Left lung (tissue), 10 donors: ENCODE measurements around the gene GPR107. TPM values are rescaled to one million over a fixed set of nuclear protein-coding genes. Genes with fewer than 3 reads are reported as not detected.
"Not testable (repeated sequence)": the region's sequence is repeated elsewhere in the genome, so short reads cannot be mapped to it uniquely, and the experiment has no call there.

Experiments used
- ATAC-seq: fragments of 200-7000 bp; cut with Tn5 transposase; one replicate; pipeline ENCODE4 v1.9.1; 2020; ENCODE audit warnings: moderate library complexity
- DNase-seq, 4 donors: peaks; one replicate each; pipeline ENCODE4 v3.0.0-alpha.2; 2013 to 2020
- H3K27ac ChIP-seq, 2 donors: fragments of 200-600 bp; sonication (generic) in 1 of 2; one replicate each; pipeline versions ENCODE4 v1.5.0 to v1.8.0; 2020 to 2021
- H3K27me3 ChIP-seq, 2 donors: fragments of 200-600 bp; sonication (generic) in 1 of 2; one replicate each; pipeline versions ENCODE4 v1.5.0 to v1.8.0; 2020 to 2021
- H3K36me3 ChIP-seq, 2 donors: fragments of 200-600 bp; sonication (generic) in 1 of 2; one replicate each; pipeline versions ENCODE4 v1.5.0 to v1.8.0; 2020 to 2021
- H3K4me1 ChIP-seq, 2 donors: fragments of 200-600 bp; one replicate each; pipeline ENCODE4 v1.8.0; 2021
- H3K4me3 ChIP-seq, 2 donors: fragments of 200-600 bp; sonication (generic) in 1 of 2; one replicate each; pipeline versions ENCODE4 v1.5.0 to v1.8.0; 2020 to 2021; ENCODE audit warnings: mild to moderate bottlenecking in 1 of 2
- H3K9me3 ChIP-seq, 2 donors: fragments of 200-600 bp; sonication (generic) in 1 of 2; one replicate each; pipeline versions ENCODE4 v1.5.0 to v1.8.0; 2020 to 2021
- CTCF ChIP-seq, 2 donors: fragments of 200-600 bp; sonication (generic) in 1 of 2; IDR thresholded peaks; one replicate each; pipeline versions ENCODE4 v1.5.0 to v1.8.0; 2021; ENCODE audit warnings: antibody characterized with exemption in 2 of 2
- intact Hi-C, 2 donors: fragments of 100-400 bp; cut with DNase I; formaldehyde crosslinking; loops; one replicate each; pipeline versions ENCODE4 v1.11.2 to v1.14.2; 2022
- polyA plus RNA-seq, 6 donors: library from polyadenylated mRNA; unstranded; fragments of 120-200 nt; gene quantifications; one replicate each; pipeline ENCODE4 v1.2.1, GENCODE V29; 2013; ENCODE audit not compliant: insufficient read length in 6 of 6
- total RNA-seq, 2 donors: library from RNA; stranded (reverse); fragmentation: NEBNext Ultra II Directional; extraction: Animal tissue kit (Norgen Biotek cat#: 25700); gene quantifications; one replicate each; pipeline ENCODE4 v1.2.1, GENCODE V29; 2021
- donor health status: DM: no; HTN: yes; CAD: no.
- donor health status: DM: no; HTN: no; CAD: no.

The GPR107 gene
- total and polyA plus RNA-seq, 8 donors: 43.0 to 52.4 (median 47.6) TPM

DNA sequence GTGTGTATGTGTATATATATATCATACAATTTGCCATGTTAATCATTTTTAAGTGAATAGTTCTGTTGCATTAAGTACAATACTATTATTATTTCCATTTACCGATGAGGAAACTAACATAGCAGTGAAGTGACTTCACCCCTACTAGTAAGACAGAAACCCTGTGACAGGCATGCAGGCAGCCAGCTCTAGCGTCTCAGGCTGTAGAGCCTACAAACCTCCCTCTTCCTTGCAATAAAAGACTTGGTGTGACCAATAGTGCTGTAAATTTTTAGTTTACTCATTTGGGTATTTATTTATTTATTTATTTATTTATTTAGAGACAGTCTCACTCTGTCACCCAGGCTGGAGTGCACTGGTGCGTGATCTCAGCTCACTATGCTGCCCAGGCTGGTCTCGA, 35.4 kb upstream of the GPR107 start:
- peaks cover 0 to 21% of the 10 kb centered on the region in 2 donors for H3K4me1 ChIP-seq
- no peak overlapping the region for H3K4me3 ChIP-seq
- no peak overlapping the region for H3K27ac ChIP-seq
- intact Hi-C loops: no loop called here
- peaks cover 0 to 7% of the 10 kb centered on the region in 2 donors for H3K9me3 ChIP-seq
- ATAC-seq: no peak
- TF ChIP-seq CTCF (IDR thresholded peaks at IDR 0.05): no peak
- no peak for DNase-seq
- H3K36me3 ChIP-seq: peaks cover 0 to 8% of the 10 kb centered on the region in 2 donors
- H3K27me3 ChIP-seq: no peaks in the 10 kb centered on the region

DNA sequence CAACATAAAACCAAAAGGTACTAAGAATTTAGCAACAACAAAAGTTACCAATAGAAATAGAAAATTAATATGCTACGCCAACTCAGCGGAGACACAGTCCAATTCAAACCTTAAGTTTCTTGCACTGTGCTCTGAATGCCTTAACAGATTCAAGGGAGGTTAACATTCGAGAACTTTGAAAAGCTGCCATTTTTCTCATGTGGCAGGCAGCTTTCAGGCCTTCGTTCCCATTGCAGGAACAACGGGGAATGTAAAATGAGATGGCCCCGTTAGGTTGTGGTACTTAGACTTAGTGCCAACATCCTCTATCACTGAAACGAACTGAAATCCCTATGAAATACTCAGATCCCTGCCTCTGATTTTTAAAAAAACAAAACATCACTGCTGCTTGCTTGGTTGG, 33.1 kb upstream of the GPR107 start:
- intact Hi-C loops: no loop called here
- Histone ChIP-seq H3K4me1 (peaks cover 0 to 43% of the 10 kb centered on the region in 2 donors), H3K27me3 (no peaks in the 10 kb centered on the region), H3K36me3 (peaks cover 0 to 8% of the 10 kb centered on the region in 2 donors), H3K9me3 (peaks cover 0 to 7% of the 10 kb centered on the region in 2 donors), H3K4me3 (no peak overlapping the region), H3K27ac (no peak overlapping the region)
- TF ChIP-seq CTCF (IDR thresholded peaks at IDR 0.05): no peak
- DNase-seq (no peak), ATAC-seq (no peak)

GRCh38 chr9:130021123-130021522, 32.6 kb upstream of the GPR107 start:
- Histone ChIP-seq H3K4me3 (no peak overlapping the region), H3K36me3 (peaks cover 0 to 4% of the 10 kb centered on the region in 2 donors), H3K27ac (no peak overlapping the region), H3K4me1 (peaks cover 0 to 48% of the 10 kb centered on the region in 2 donors), H3K9me3 (peaks cover 0 to 4% of the 10 kb centered on the region in 2 donors), H3K27me3 (no peaks in the 10 kb centered on the region)
- DNase-seq (no peak), ATAC-seq (no peak)
- intact Hi-C loops: no loop called here
- no peak for TF ChIP-seq CTCF (IDR thresholded peaks at IDR 0.05)

GRCh38 chr9:130021842-130022241, 31.9 kb upstream of the GPR107 start:
- H3K27ac ChIP-seq, H3K36me3 ChIP-seq, H3K27me3 ChIP-seq, H3K9me3 ChIP-seq, ATAC-seq, intact Hi-C loops, H3K4me3 ChIP-seq, DNase-seq: not testable (repeated sequence)
- H3K4me1 ChIP-seq: peaks cover 0 to 55% of the 10 kb centered on the region in 2 donors

GRCh38 chr9:130022566-130023143, 31.1 kb upstream of the GPR107 start:
- Histone ChIP-seq H3K27ac (no peak overlapping the region), H3K27me3 (no peaks in the 10 kb centered on the region), H3K4me1 (peaks cover 0 to 64% of the 10 kb centered on the region in 2 donors), H3K36me3 (no peaks in the 10 kb centered on the region), H3K4me3 (no peak overlapping the region), H3K9me3 (no peaks in the 10 kb centered on the region)
- intact Hi-C loops: no loop called here
- TF ChIP-seq CTCF (IDR thresholded peaks at IDR 0.05): no peak
- DNase-seq (no peak), ATAC-seq (no peak)
